ENCODE results near the gene SLMAP.

DNA sequence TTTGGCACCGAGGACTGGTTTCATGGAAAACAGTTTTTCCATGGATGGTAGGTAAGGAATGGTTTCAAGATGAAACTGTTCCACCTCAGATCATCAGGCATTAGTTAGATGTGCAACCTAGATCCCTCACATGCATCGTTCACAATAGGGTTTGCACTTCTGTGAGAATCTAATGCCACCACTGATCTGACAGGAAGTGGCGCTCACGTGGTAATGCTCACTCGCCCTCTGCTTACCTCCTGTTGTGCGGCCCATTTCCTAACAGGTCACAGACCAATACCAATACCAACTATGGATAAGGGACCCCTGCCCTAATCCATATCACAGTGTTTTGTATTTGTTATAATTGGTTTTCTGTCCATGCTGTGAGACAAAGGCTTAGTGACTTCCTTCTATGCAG lies 58.9 kb downstream of the SLMAP start:
- TF ChIP-seq CTCF (IDR thresholded peaks at IDR 0.05 in 4 of 5, conservative IDR thresholded peaks at IDR 0.05 in 1 of 5): no peak
- TF ChIP-seq POLR2A (IDR thresholded peaks at IDR 0.05): no peak
